OCI-LY7 (cell line): ENCODE results near the gene EFCAB11.

Experiments
- CTCF ChIP-seq: fragments of 200-600 bp; sonication (generic); conservative IDR thresholded peaks from 2 replicates; pipeline ENCODE4 v1.5.1; 2014; ENCODE audit warnings: mild to moderate bottlenecking, antibody characterized with exemption, low read length, moderate library complexity, mixed read lengths
- EZH2phosphoT487 ChIP-seq: fragments of 200-600 bp; sonication (generic); IDR thresholded peaks from 2 replicates; pipeline ENCODE4 v1.6.1; 2018; ENCODE audit warnings: low read depth, borderline replicate concordance, mild to moderate bottlenecking, mixed run types, antibody characterized with exemption, low read length, moderate library complexity, mixed read lengths

- no peak for TF ChIP-seq CTCF
- TF ChIP-seq EZH2phosphoT487, result no peak
Measured at GRCh38 chr14:89801136-89801535, 153.4 kb downstream of the EFCAB11 start.
